HUES64 (cell line): ENCODE results near the gene ARL13B.

Experiments
- H3K27ac ChIP-seq: 2 replicates; pipeline ENCODE4 v1.7.0; 2013; ENCODE audit warnings: low read depth, low read length, inconsistent platforms
- H3K27me3 ChIP-seq: 2 replicates; pipeline ENCODE4 v1.6.1; 2013; ENCODE audit warnings: mild to moderate bottlenecking, low read length; ENCODE audit not compliant: insufficient read depth
- H3K36me3 ChIP-seq: 2 replicates; pipeline ENCODE4 v1.6.1; 2013; ENCODE audit warnings: mild to moderate bottlenecking, low read length; ENCODE audit not compliant: insufficient read depth
- H3K4me1 ChIP-seq: 2 replicates; pipeline ENCODE4 v1.6.1; 2013; ENCODE audit warnings: mild to moderate bottlenecking, low read length, moderate library complexity; ENCODE audit not compliant: insufficient read depth
- H3K4me3 ChIP-seq: 2 replicates; pipeline ENCODE4 v1.5.1; 2013; ENCODE audit warnings: mild to moderate bottlenecking, low read length, moderate library complexity
- H3K9ac ChIP-seq: 2 replicates; pipeline ENCODE4 v1.6.1; 2013; ENCODE audit warnings: mild to moderate bottlenecking, low read depth, low read length
- H3K9me3 ChIP-seq: 2 replicates; pipeline ENCODE4 v1.6.1; 2013; ENCODE audit warnings: low read depth, low read length; ENCODE audit not compliant: insufficient read depth
- WGBS: fragments of 150-250, 120-280 bp; methylation state at CpG from one replicate; pipeline ENCODE4 v1.1.7; 2013; ENCODE audit warnings: missing lambda C conversion rate; 5-methylcytosine and 5-hydroxymethylcytosine counted together

The ARL13B gene

GRCh38 chr3:93969997-93970396 lies 10.0 kb upstream of the ARL13B start:
- Histone ChIP-seq H3K27me3 (peaks cover 21% of the 10 kb centered on the region), H3K9ac (no peak overlapping the region), H3K27ac (no peak overlapping the region), H3K4me3 (no peak overlapping the region), H3K4me1 (peaks cover 7% of the 10 kb centered on the region; the same call in 1 of the 2 replicates), H3K36me3 (no peaks in the 10 kb centered on the region), H3K9me3 (0 out of 2 replicates have a peak, but pooled peaks cover 3% of the 10 kb centered on the region)
- 97% methylated on average over 1 of the region's 1 CpG for WGBS

- peak within 1 kb of the TSS; percentile 79 for H3K4me3 ChIP-seq
- H3K9me3 ChIP-seq = no peaks in the 10 kb centered on the region
- peaks cover 7% of the 10 kb centered on the region; the same call in 1 of the 2 replicates for H3K4me1 ChIP-seq
- no peaks in the 10 kb centered on the region for H3K36me3 ChIP-seq
- H3K27me3 ChIP-seq = peaks cover 21% of the 10 kb centered on the region
- peak within 1 kb of the TSS; percentile 65 for H3K9ac ChIP-seq
- peak within 1 kb of the TSS; percentile 32; the same call in 1 of the 2 replicates for H3K27ac ChIP-seq
- WGBS = 6% methylated on average over 53 of the region's 53 CpGs
Measured at GRCh38 chr3:93973131-93974126, 6.5 kb upstream of the ARL13B start, which contains the start of gene PROS1. Gene PROS1, minus strand, starts transcription at chr3:93973896. Its CDS starts 147 bp downstream, at chr3:93973749.

GRCh38 chr3:93981649-93982048 lies 1.7 kb downstream of the ARL13B start:
- no peak overlapping the region for H3K27ac ChIP-seq
- H3K4me3 ChIP-seq = no peak overlapping the region
- H3K9ac ChIP-seq = no peak overlapping the region
- H3K27me3 ChIP-seq = no peaks in the 10 kb centered on the region
- WGBS = 93% methylated on average over 13 of the region's 13 CpGs
- H3K36me3 ChIP-seq = no peaks in the 10 kb centered on the region
- no peaks in the 10 kb centered on the region for H3K9me3 ChIP-seq
- H3K4me1 ChIP-seq = peaks cover 5% of the 10 kb centered on the region; the same call in 1 of the 2 replicates

GRCh38 chr3:93983408-93983807 lies 3.5 kb downstream of the ARL13B start:
- Histone ChIP-seq H3K27ac (no peak overlapping the region), H3K27me3 (no peaks in the 10 kb centered on the region), H3K9me3 (no peaks in the 10 kb centered on the region), H3K36me3 (no peaks in the 10 kb centered on the region), H3K4me3 (no peak overlapping the region), H3K9ac (no peak overlapping the region), H3K4me1 (peaks cover 5% of the 10 kb centered on the region; the same call in 1 of the 2 replicates)
- WGBS = 94% methylated on average over 3 of the region's 3 CpGs

- Histone ChIP-seq H3K4me1 (peaks cover 5% of the 10 kb centered on the region; the same call in 1 of the 2 replicates), H3K36me3 (no peaks in the 10 kb centered on the region), H3K9ac (no peak overlapping the region), H3K27ac (no peak overlapping the region), H3K9me3 (no peaks in the 10 kb centered on the region), H3K4me3 (no peak overlapping the region), H3K27me3 (no peaks in the 10 kb centered on the region)
- WGBS = 95% methylated on average over 4 of the region's 5 CpGs
Measured at GRCh38 chr3:93984618-93985017, 4.7 kb downstream of the ARL13B start.

- Histone ChIP-seq H3K4me3 (no peak overlapping the region), H3K36me3 (no peaks in the 10 kb centered on the region), H3K27ac (no peak overlapping the region), H3K4me1 (no peaks in the 10 kb centered on the region), H3K27me3 (no peaks in the 10 kb centered on the region), H3K9ac (no peak overlapping the region), H3K9me3 (no peaks in the 10 kb centered on the region)
Measured at GRCh38 chr3:93988283-93988682, 8.3 kb downstream of the ARL13B start.

GRCh38 chr3:93988764-93989163 lies 8.8 kb downstream of the ARL13B start:
- Histone ChIP-seq H3K4me1 (no peaks in the 10 kb centered on the region), H3K27ac (no peak overlapping the region), H3K36me3 (no peaks in the 10 kb centered on the region), H3K4me3 (no peak overlapping the region), H3K27me3 (no peaks in the 10 kb centered on the region), H3K9ac (no peak overlapping the region), H3K9me3 (no peaks in the 10 kb centered on the region)
- 96% methylated on average over 9 of the region's 9 CpGs for WGBS

GRCh38 chr3:93989241-93989640 lies 9.3 kb downstream of the ARL13B start:
- Histone ChIP-seq H3K4me3 (no peak overlapping the region), H3K9me3 (no peaks in the 10 kb centered on the region), H3K27me3 (no peaks in the 10 kb centered on the region), H3K27ac (no peak overlapping the region), H3K9ac (no peak overlapping the region), H3K4me1 (no peaks in the 10 kb centered on the region), H3K36me3 (no peaks in the 10 kb centered on the region)
- WGBS = 88% methylated on average over 3 of the region's 3 CpGs

- WGBS = 91% methylated on average over 1 of the region's 2 CpGs
- no peaks in the 10 kb centered on the region for H3K9me3 ChIP-seq
- no peaks in the 10 kb centered on the region for H3K36me3 ChIP-seq
- no peak overlapping the region for H3K27ac ChIP-seq
- no peak overlapping the region for H3K4me3 ChIP-seq
- H3K9ac ChIP-seq = no peak overlapping the region
- H3K4me1 ChIP-seq = no peaks in the 10 kb centered on the region
- no peaks in the 10 kb centered on the region for H3K27me3 ChIP-seq
Measured at GRCh38 chr3:93991631-93992030, 11.7 kb downstream of the ARL13B start.

- Histone ChIP-seq H3K27me3 (no peaks in the 10 kb centered on the region), H3K9me3 (no peaks in the 10 kb centered on the region), H3K36me3 (no peaks in the 10 kb centered on the region), H3K4me1 (no peaks in the 10 kb centered on the region), H3K27ac (no peak overlapping the region), H3K4me3 (no peak overlapping the region), H3K9ac (no peak overlapping the region)
- WGBS = 93% methylated on average over 3 of the region's 3 CpGs
Measured at GRCh38 chr3:93992207-93992606, 12.3 kb downstream of the ARL13B start.

- no peak overlapping the region for H3K27ac ChIP-seq
- no peak overlapping the region for H3K4me3 ChIP-seq
- 89% methylated on average over 2 of the region's 3 CpGs for WGBS
Measured at GRCh38 chr3:93994056-93994455, 14.1 kb downstream of the ARL13B start.

More at GRCh38 chr3:93994056-93994455, 14.1 kb downstream of the ARL13B start:
- Histone ChIP-seq H3K9ac (no peak overlapping the region), H3K27me3 (no peaks in the 10 kb centered on the region), H3K4me1 (no peaks in the 10 kb centered on the region), H3K36me3 (no peaks in the 10 kb centered on the region), H3K9me3 (no peaks in the 10 kb centered on the region)
